Epithelial cell of proximal tubule (primary cell): Measurements from ENCODE around the gene SORBS1. TPM values are rescaled to one million over a fixed set of nuclear protein-coding genes. Genes with fewer than 3 reads are reported as not detected.

Experiments
- DNase-seq: peaks from one replicate; pipeline ENCODE4 v3.0.0-alpha.2; 2011; ENCODE audit warnings: low read depth
- H3K4me3 ChIP-seq: 2 replicates; pipeline ENCODE4 v1.5.1; 2011; ENCODE audit warnings: low read depth, mild to moderate bottlenecking, low read length
- CTCF ChIP-seq: conservative IDR thresholded peaks from 2 replicates; pipeline ENCODE4 v1.5.1; 2012; ENCODE audit warnings: low read depth, mild to moderate bottlenecking, low read length
- total RNA-seq: library from RNA; depleted of rRNA; stranded (reverse); fragments of >200 nt; gene quantifications from 2 replicates; pipeline ENCODE4 v1.2.3, GENCODE V29; 2015

The SORBS1 gene
- total RNA-seq, 1 donor from 2014 or later = 7.0 TPM

GRCh38 chr10:95513008-95513589 lies 48.1 kb downstream of the SORBS1 start:
- TF ChIP-seq CTCF = no peak
- no peak for DNase-seq
- H3K4me3 ChIP-seq = no peak overlapping the region

GRCh38 chr10:95511314-95511713 lies 49.9 kb downstream of the SORBS1 start:
- no peak for TF ChIP-seq CTCF
- no peak overlapping the region for H3K4me3 ChIP-seq
- no peak for DNase-seq

- TF ChIP-seq CTCF = no peak
Observed at GRCh38 chr10:95509251-95509650, 51.9 kb downstream of the SORBS1 start.

GRCh38 chr10:95508730-95509129 lies 52.4 kb downstream of the SORBS1 start:
- TF ChIP-seq CTCF = no peak

More at GRCh38 chr10:95509251-95509650, 51.9 kb downstream of the SORBS1 start:
- no peak overlapping the region for H3K4me3 ChIP-seq
- no peak for DNase-seq

GRCh38 chr10:95506056-95506737 lies 55.0 kb downstream of the SORBS1 start:
- no peak for DNase-seq
- no peak for TF ChIP-seq CTCF
- no peak overlapping the region for H3K4me3 ChIP-seq

More at GRCh38 chr10:95508730-95509129, 52.4 kb downstream of the SORBS1 start:
- DNase-seq = no peak
- no peak overlapping the region for H3K4me3 ChIP-seq

GRCh38 chr10:95505641-95506040 lies 55.5 kb downstream of the SORBS1 start:
- no peak overlapping the region for H3K4me3 ChIP-seq
- no peak for DNase-seq
- TF ChIP-seq CTCF = no peak
